Activated CD8-positive, alpha-beta memory T cell treated with anti-CD3 and anti-CD28 coated beads for 36 hours (primary cell): ENCODE data around the gene LCOR. TPM values are rescaled to one million over a fixed set of nuclear protein-coding genes. Genes with fewer than 3 reads are reported as not detected.
"Not testable (repeated sequence)": the region's sequence is repeated elsewhere in the genome, so short reads cannot be mapped to it uniquely, and the experiment has no call there.

Source experiments
- CTCF ChIA-PET: fragments of 350-600 bp; sonication (Branson Sonifier 250); formaldehyde crosslinking; loops from one replicate; lab custom pipeline; 2021; ENCODE audit warnings: antibody characterized with exemption; lab: Charles Lee
- POLR2A ChIA-PET: fragments of 350-600 bp; sonication (Branson Sonifier 250); formaldehyde crosslinking; loops from one replicate; lab custom pipeline; 2021; ENCODE audit warnings: antibody characterized with exemption; lab: Charles Lee
- total RNA-seq, 2 experiments: library from RNA; stranded (reverse); gene quantifications; one replicate each; pipeline ENCODE4 v1.2.3, GENCODE V29; 2021

The LCOR gene
- total RNA-seq, 2 experiments from 2014 or later: 24.9 to 29.2 TPM

- POLR2A ChIA-PET: no interaction called here
- CTCF ChIA-PET: interaction anchor here (1.3 kb wide), 1 partner anchor 111 kb away, joined by 4 read pairs; no protein-coding TSS in a partner anchor
These were observed 81.8 kb downstream of the LCOR start for GRCh38 chr10:96913906-96914305.

GRCh38 chr10:96917628-96918027 is 85.5 kb downstream of the LCOR start:
- POLR2A ChIA-PET: no interaction called here
- CTCF ChIA-PET: interaction anchor here (0.6 kb wide), 1 partner anchor 13 kb away, joined by 4 read pairs; no protein-coding TSS in a partner anchor

GRCh38 chr10:96918214-96919002 is 86.3 kb downstream of the LCOR start:
- ChIA-PET CTCF (interaction anchor here (0.6 kb wide), 1 partner anchor 12 kb away, joined by 4 read pairs; no protein-coding TSS in a partner anchor), POLR2A (no interaction called here)

GRCh38 chr10:96919785-96920430 is 87.8 kb downstream of the LCOR start:
- POLR2A ChIA-PET: no interaction called here
- CTCF ChIA-PET: no interaction called here

GRCh38 chr10:96921655-96922054 is 89.6 kb downstream of the LCOR start:
- POLR2A ChIA-PET: no interaction called here

GRCh38 chr10:96922978-96923948 is 91.2 kb downstream of the LCOR start:
- POLR2A ChIA-PET: no interaction called here

More at GRCh38 chr10:96921655-96922054, 89.6 kb downstream of the LCOR start:
- CTCF ChIA-PET: interaction anchor here (0.7 to 1.1 kb wide), 2 partner anchors 10 to 104 kb away, joined by 3 read pairs; no protein-coding TSS in a partner anchor

GRCh38 chr10:96924861-96925260 is 92.8 kb downstream of the LCOR start:
- ChIA-PET CTCF (interaction anchor here (1.2 kb wide), 1 partner anchor 13 kb away, joined by 3 read pairs; no protein-coding TSS in a partner anchor), POLR2A (no interaction called here)

More at GRCh38 chr10:96922978-96923948, 91.2 kb downstream of the LCOR start:
- CTCF ChIA-PET: no interaction called here

GRCh38 chr10:96930469-96930868 is 98.4 kb downstream of the LCOR start:
- POLR2A ChIA-PET: no interaction called here
- CTCF ChIA-PET: interaction anchor here (0.7 kb wide), 2 partner anchors 13 to 195 kb away, joined by 3 to 4 read pairs; no protein-coding TSS in a partner anchor

GRCh38 chr10:96935148-96935547 is 103.0 kb downstream of the LCOR start:
- POLR2A ChIA-PET: no interaction called here
- CTCF ChIA-PET: interaction anchor here (1.9 kb wide), 1 partner anchor 48 kb away, joined by 6 read pairs; no protein-coding TSS in a partner anchor

- ChIA-PET CTCF (no interaction called here), POLR2A (no interaction called here)
These were observed 103.7 kb downstream of the LCOR start for GRCh38 chr10:96935810-96936209.

- CTCF ChIA-PET: interaction anchor here (1.7 kb wide), 1 partner anchor 94 kb away, joined by 6 read pairs; no protein-coding TSS in a partner anchor
- POLR2A ChIA-PET: not testable (repeated sequence)
These were observed 111.1 kb downstream of the LCOR start for GRCh38 chr10:96943161-96943560.

GRCh38 chr10:96947036-96947435 is 114.9 kb downstream of the LCOR start:
- CTCF ChIA-PET: no interaction called here
- POLR2A ChIA-PET: no interaction called here

- POLR2A ChIA-PET: no interaction called here
- CTCF ChIA-PET: no interaction called here
These were observed 117.1 kb downstream of the LCOR start for GRCh38 chr10:96949039-96949683.

GRCh38 chr10:96951954-96952353 is 119.9 kb downstream of the LCOR start:
- ChIA-PET POLR2A (no interaction called here), CTCF (interaction anchor here (0.6 kb wide), 1 partner anchor 111 kb away, joined by 3 read pairs; no protein-coding TSS in a partner anchor)

GRCh38 chr10:96955794-96956193 is 123.7 kb downstream of the LCOR start:
- ChIA-PET CTCF (no interaction called here), POLR2A (no interaction called here)

- POLR2A ChIA-PET: no interaction called here
- CTCF ChIA-PET: interaction anchor here (0.7 kb wide), 1 partner anchor 67 kb away, joined by 3 read pairs; no protein-coding TSS in a partner anchor
These were observed 126.0 kb downstream of the LCOR start for GRCh38 chr10:96958071-96958470.

GRCh38 chr10:96959733-96960132 is 127.6 kb downstream of the LCOR start:
- ChIA-PET CTCF (interaction anchor here (1.6 kb wide), 1 partner anchor 66 kb away, joined by 5 read pairs; no protein-coding TSS in a partner anchor), POLR2A (no interaction called here)

- ChIA-PET CTCF (no interaction called here), POLR2A (no interaction called here)
These were observed 128.8 kb downstream of the LCOR start for GRCh38 chr10:96960872-96961271.
